Liver (tissue), 9 donors: ENCODE measurements around the gene SYT8. TPM values are rescaled to one million over a fixed set of nuclear protein-coding genes. Genes with fewer than 3 reads are reported as not detected.

ENCODE experiments used
- DNase-seq: peaks from one replicate; pipeline ENCODE4 v3.0.0-alpha.2; 2017; ENCODE audit warnings: low spot score
- H3K27ac ChIP-seq, 2 donors: one replicate each; pipeline ENCODE4 v1.7.0; 2013; ENCODE audit warnings: inconsistent platforms in 2 of 2, low read length in 2 of 2, control low read depth in 1 of 2, low read depth in 1 of 2, mild to moderate bottlenecking in 1 of 2
- H3K27me3 ChIP-seq, 4 donors: one replicate each; pipeline versions ENCODE4 v1.6.1 to v1.7.0; 2013; ENCODE audit warnings: low read length in 3 of 4, inconsistent platforms in 1 of 4, mild to moderate bottlenecking in 1 of 4, moderate library complexity in 1 of 4; ENCODE audit not compliant: control insufficient read depth in 4 of 4, insufficient read depth in 4 of 4
- H3K36me3 ChIP-seq, 4 donors: one replicate each; pipeline versions ENCODE4 v1.6.1 to v1.7.0; 2013; ENCODE audit warnings: low read length in 3 of 4, mild to moderate bottlenecking in 3 of 4, low read depth in 1 of 4, moderate library complexity in 1 of 4; ENCODE audit not compliant: control insufficient read depth in 4 of 4, insufficient read depth in 3 of 4
- H3K4me1 ChIP-seq, 4 donors: one replicate each; pipeline versions ENCODE4 v1.6.1 to v1.7.0; 2013; ENCODE audit warnings: low read length in 3 of 4, mild to moderate bottlenecking in 3 of 4, moderate library complexity in 1 of 4; ENCODE audit not compliant: control insufficient read depth in 4 of 4, insufficient read depth in 4 of 4
- H3K4me3 ChIP-seq, 3 donors: one replicate each; pipeline versions ENCODE4 v1.6.1 to v1.7.0; 2013; ENCODE audit warnings: low read length in 3 of 3, control low read depth in 1 of 3, low read depth in 1 of 3, mild to moderate bottlenecking in 1 of 3
- H3K9ac ChIP-seq, 2 donors: one replicate each; pipeline ENCODE4 v1.7.0; 2013; ENCODE audit warnings: low read length in 2 of 2, mild to moderate bottlenecking in 2 of 2, moderate library complexity in 2 of 2, control low read depth in 1 of 2, low read depth in 1 of 2
- H3K9me3 ChIP-seq, 4 donors: one replicate each; pipeline versions ENCODE4 v1.6.1 to v1.7.0; 2013; ENCODE audit warnings: low read length in 3 of 4; ENCODE audit not compliant: control insufficient read depth in 4 of 4
- ATF3 ChIP-seq: IDR thresholded peaks from 2 replicates; pipeline ENCODE4 v1.6.1; 2016; ENCODE audit warnings: antibody characterized with exemption
- CTCF ChIP-seq: fragments of 150-350 bp; IDR thresholded peaks from 2 replicates; pipeline ENCODE4 v1.5.1; 2017; ENCODE audit warnings: improper control_type of control experiment, low read depth, low read length; ENCODE audit not compliant: missing input control
- EGR1 ChIP-seq, 2 donors: IDR thresholded peaks; 2 replicates each; pipeline ENCODE4 v1.6.1; 2016 to 2018; ENCODE audit warnings: antibody characterized with exemption in 2 of 2, low read depth in 2 of 2
- FOXA1 ChIP-seq: IDR thresholded peaks from 2 replicates; pipeline ENCODE4 v1.6.1; 2016; ENCODE audit warnings: antibody characterized with exemption
- FOXA2 ChIP-seq: IDR thresholded peaks from 2 replicates; pipeline ENCODE4 v1.6.1; 2016; ENCODE audit warnings: antibody characterized with exemption
- GABPA ChIP-seq, 2 donors: IDR thresholded peaks in 1 of 2; conservative IDR thresholded peaks in 1 of 2; 2 replicates each; pipeline ENCODE4 v1.6.1; 2016; ENCODE audit warnings: antibody characterized with exemption in 2 of 2, mild to moderate bottlenecking in 1 of 2, moderate library complexity in 1 of 2
- HNF4A ChIP-seq, 2 donors: conservative IDR thresholded peaks; 2 replicates each; pipeline ENCODE4 v1.6.1; 2016; ENCODE audit warnings: antibody characterized with exemption in 2 of 2, mild to moderate bottlenecking in 2 of 2
- HNF4G ChIP-seq: IDR thresholded peaks from 2 replicates; pipeline ENCODE4 v1.6.1; 2016; ENCODE audit warnings: antibody characterized with exemption
- JUND ChIP-seq, 2 donors: IDR thresholded peaks; 2 replicates each; pipeline ENCODE4 v1.6.1; 2016; ENCODE audit warnings: antibody characterized with exemption in 2 of 2
- NR2F2 ChIP-seq: IDR thresholded peaks from 2 replicates; pipeline ENCODE4 v1.6.1; 2016; ENCODE audit warnings: antibody characterized with exemption
- RAD21 ChIP-seq, 2 donors: IDR thresholded peaks; 2 replicates each; pipeline ENCODE4 v1.6.1; 2016; ENCODE audit warnings: antibody characterized with exemption in 2 of 2, mild to moderate bottlenecking in 2 of 2
- REST ChIP-seq: IDR thresholded peaks from 2 replicates; pipeline ENCODE4 v1.6.1; 2016; ENCODE audit warnings: antibody characterized with exemption, mild to moderate bottlenecking
- RXRA ChIP-seq, 2 donors: IDR thresholded peaks; 2 replicates each; pipeline ENCODE4 v1.6.1; 2017 to 2018; ENCODE audit warnings: antibody characterized with exemption in 2 of 2, mild to moderate bottlenecking in 1 of 2
- SP1 ChIP-seq: IDR thresholded peaks from 2 replicates; pipeline ENCODE4 v1.6.1; 2018; ENCODE audit warnings: antibody characterized with exemption, mild to moderate bottlenecking
- YY1 ChIP-seq: IDR thresholded peaks from 2 replicates; pipeline ENCODE4 v1.6.1; 2016; ENCODE audit warnings: antibody characterized with exemption, mild to moderate bottlenecking
- WGBS: extraction: QIAGEN DNeasy Blood & Tissue Kit; methylation state at CpG from one replicate; pipeline ENCODE4 v1.1.7; 2013; 5-methylcytosine and 5-hydroxymethylcytosine counted together
- polyA plus RNA-seq, 2 donors: library from polyadenylated mRNA; stranded (reverse) in 1 of 2; unstranded in 1 of 2; fragments of 200-250 nt in 1 of 2; fragments of >200 nt in 1 of 2; fragmentation: Nextera tagmentation in 1 of 2; extraction: Ambion mirVana in 1 of 2; gene quantifications; one replicate each; pipeline versions ENCODE4 v1.2.1 to v1.2.3, GENCODE V29; 2013 to 2015
- total RNA-seq, 2 donors: library from RNA; depleted of rRNA; stranded (reverse); fragments of >200 nt; gene quantifications; one replicate each; pipeline ENCODE4 v1.2.3, GENCODE V29; 2014
- donor health status: healthy.
- donor health status: healthy.
- donor health status: healthy.
- donor health status: healthy.
- donor health status: healthy.

Gene SYT8
- total and polyA plus RNA-seq, 4 donors: 0.17 to 0.99 (median 0.35) TPM

DNA sequence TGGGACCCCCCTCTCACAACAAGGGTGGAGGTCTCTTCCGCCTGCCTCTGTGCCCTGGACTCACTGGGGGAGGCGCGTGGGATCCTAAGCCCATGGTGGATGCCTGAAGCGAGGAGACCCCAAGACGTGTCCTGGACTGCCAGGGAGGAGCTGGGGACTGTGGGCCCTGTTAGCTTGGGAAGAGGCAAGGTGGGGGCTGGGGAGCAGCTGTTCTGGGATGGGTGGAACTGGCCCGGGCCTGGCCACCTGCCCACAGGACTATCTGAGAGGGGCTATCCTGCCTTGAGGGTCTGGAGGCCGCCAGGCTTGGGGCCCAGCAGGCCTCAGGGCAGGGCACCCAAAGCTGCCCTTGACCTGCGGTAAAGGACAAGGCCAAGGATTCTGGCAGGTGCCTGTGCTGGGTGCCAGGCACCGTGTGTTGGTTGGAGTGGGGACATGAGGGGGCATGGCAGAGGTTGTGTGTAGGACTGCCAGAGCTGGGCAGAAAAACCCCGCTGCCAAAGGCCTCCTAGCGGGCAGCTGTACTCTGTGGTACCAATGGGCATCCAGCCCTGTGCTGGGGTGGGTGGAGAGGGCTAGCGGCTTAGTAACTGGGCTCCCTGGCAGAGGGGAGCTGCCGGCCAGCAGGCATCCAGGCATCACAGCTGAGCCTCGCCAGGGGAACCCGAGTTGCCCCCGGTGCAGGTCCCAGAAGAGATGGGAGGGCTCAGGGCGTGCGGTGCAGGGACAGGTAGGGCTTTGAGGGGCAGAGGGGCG is 18.8 kb downstream of the SYT8 start:
- peaks cover 0 to 4% (median 1%) of the 10 kb centered on the region in 4 donors for H3K4me1 ChIP-seq

DNA sequence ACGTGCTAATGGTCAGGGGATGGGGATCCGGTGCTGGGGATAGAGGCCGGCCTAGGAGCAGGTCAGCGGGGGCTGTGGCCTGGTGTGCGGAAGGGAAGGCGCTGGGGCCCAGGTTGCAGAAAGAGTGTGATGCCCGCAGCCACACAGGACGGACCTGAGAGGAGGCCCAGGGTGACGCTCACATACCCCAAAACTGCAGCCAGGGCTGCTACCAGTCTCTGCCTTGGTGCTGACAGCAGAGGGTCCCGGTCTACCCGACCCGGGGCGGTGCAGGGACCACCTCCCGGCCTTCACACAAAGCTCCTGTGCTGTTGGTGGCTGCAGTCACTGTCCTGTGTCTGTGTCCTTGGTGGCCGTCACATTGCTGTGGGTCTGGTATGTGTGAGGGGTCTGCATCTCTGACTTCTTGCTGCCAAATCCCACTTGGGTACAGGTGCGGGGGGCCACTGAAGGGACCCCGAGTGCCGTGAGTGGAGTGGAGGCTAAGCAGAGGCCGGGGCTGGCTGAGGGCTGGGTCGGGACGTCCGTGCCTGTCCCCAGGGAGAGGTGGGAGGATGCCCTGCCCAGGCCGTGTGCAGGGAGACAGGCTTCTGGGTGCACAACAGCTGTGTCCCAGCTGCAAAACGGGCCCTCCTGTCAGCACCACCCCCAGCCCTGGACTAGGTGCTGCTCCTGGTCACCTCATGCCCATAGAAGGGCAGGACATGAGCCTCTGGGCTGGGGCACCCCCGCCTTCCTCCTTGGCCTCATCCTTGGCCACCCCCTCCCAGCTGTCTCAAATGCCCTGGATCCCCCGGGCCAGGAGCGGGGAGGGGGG is 19.6 kb downstream of the SYT8 start:
- H3K27ac ChIP-seq: no peak overlapping the region
- WGBS: 80% methylated on average over 27 of the region's 27 CpGs
- peak overlapping the region in 1 of 3 donors; percentile 34 for H3K4me3 ChIP-seq
- H3K4me1 ChIP-seq: peaks cover 0 to 4% (median 1%) of the 10 kb centered on the region in 4 donors
- TF ChIP-seq FOXA1 (no peak), ATF3 (no peak)
- DNase-seq: no peak
- H3K9ac ChIP-seq: no peak overlapping the region
- H3K27me3 ChIP-seq: no peaks in the 10 kb centered on the region
- H3K9me3 ChIP-seq: no peaks in the 10 kb centered on the region
- no peaks in the 10 kb centered on the region for H3K36me3 ChIP-seq

More for the DNA sequence above, 18.8 kb downstream of the SYT8 start:
- no peak for DNase-seq
- 83% methylated on average over 19 of the region's 19 CpGs for WGBS
- no peaks in the 10 kb centered on the region for H3K27me3 ChIP-seq
- peak overlapping the region; percentile 4 to 38 for H3K27ac ChIP-seq
- H3K4me3 ChIP-seq: peak overlapping the region in 2 of 3 donors; percentile 22 to 34
- TF ChIP-seq GABPA (IDR thresholded peaks at IDR 0.05 in 1 of 2, conservative IDR thresholded peaks at IDR 0.05 in 1 of 2) (no peak), ATF3 (no peak)
- no peaks in the 10 kb centered on the region for H3K9me3 ChIP-seq
- H3K36me3 ChIP-seq: no peaks in the 10 kb centered on the region
- H3K9ac ChIP-seq: peak overlapping the region; percentile 19 to 31

- no peak for DNase-seq
- WGBS: 80% methylated on average over 26 of the region's 26 CpGs
- no peak overlapping the region for H3K4me3 ChIP-seq
- H3K4me1 ChIP-seq: peaks cover 0 to 4% (median 0%) of the 10 kb centered on the region in 4 donors
- H3K36me3 ChIP-seq: no peaks in the 10 kb centered on the region
- TF ChIP-seq FOXA1 (no peak), NR2F2 (no peak), HNF4G (no peak), RXRA (IDR thresholded peaks at IDR 0.05) (no peak), RAD21 (IDR thresholded peaks at IDR 0.05) (no peak), ATF3 (no peak), YY1 (no peak), HNF4A (conservative IDR thresholded peaks at IDR 0.05) (no peak), CTCF (no peak), SP1 (no peak), JUND (IDR thresholded peaks at IDR 0.05) (no peak), REST (no peak), EGR1 (IDR thresholded peaks at IDR 0.05; ENCODE audit: low read depth in 2 of 2) (no peak), FOXA2 (no peak)
- no peaks in the 10 kb centered on the region for H3K9me3 ChIP-seq
- H3K27me3 ChIP-seq: no peaks in the 10 kb centered on the region
- H3K27ac ChIP-seq: no peak overlapping the region
- H3K9ac ChIP-seq: no peak overlapping the region
Observed at GRCh38 chr11:1854949-1855885, 20.4 kb downstream of the SYT8 start.
